K562 (cell line): Measurements from ENCODE around the gene UBE2C. TPM values are rescaled to one million over a fixed set of nuclear protein-coding genes. Genes with fewer than 3 reads are reported as not detected.

Experiments
- ATAC-seq: fragments of 200-7000 bp; cut with Tn5 transposase; 3 replicates; pipeline ENCODE4 v1.9.1; 2020; ENCODE audit warnings: moderate library complexity
- BruUV-seq: library from RNA; stranded (reverse); fragments of 400-500 nt; replicated peaks from 2 replicates; lab custom pipeline; 2021; lab: Mats Ljungman, UMichigan
- CTCF ChIA-PET: fragments of 300-600 bp; formaldehyde crosslinking; extraction: SDS; loops from one replicate; lab custom pipeline; 2021; ENCODE audit warnings: low intra/inter-chr PET ratio; lab: Yijun Ruan, JAX
- POLR2A ChIA-PET: fragments of 300-600, 350-650 bp; sonication (Branson Sonifier 250); formaldehyde crosslinking; extraction: SDS; loops from one replicate; lab custom pipeline; 2021; ENCODE audit warnings: antibody characterized with exemption, inconsistent platforms; lab: Yijun Ruan, JAX
- DNase-seq, 4 experiments: peaks; one replicate each; pipeline versions ENCODE4 v3.0.0 to v3.0.0-alpha.2; 2011 to 2018; ENCODE audit warnings: low spot score in 3 of 4, mixed read lengths in 3 of 4; ENCODE audit errors: extremely low read depth in 1 of 4
- FAIRE-seq: peaks from 2 replicates; lab custom pipeline; 2011; peaks lifted over from hg19 to GRCh38; lab: Jason Lieb, UNC
- H2AFZ ChIP-seq: 2 replicates; pipeline ENCODE4 v1.6.0; 2011; ENCODE audit warnings: low read depth, low read length, control low read depth, inconsistent platforms
- H3K27ac ChIP-seq: fragments of 200-600 bp; 3 replicates; pipeline ENCODE4 v1.8.0; 2011; ENCODE audit warnings: low read depth, mild to moderate bottlenecking, control low read depth, inconsistent platforms, low read length, moderate library complexity, mixed read lengths; ENCODE audit errors: extremely low read depth
- H3K27me3 ChIP-seq, 2 experiments: fragments of 300-600 bp in 1 of 2; 2 replicates in 1 of 2; 3 replicates in 1 of 2; pipeline versions ENCODE4 v1.6.0 to v1.8.0; 2011; ENCODE audit warnings: inconsistent platforms in 2 of 2, low read length in 2 of 2, mild to moderate bottlenecking in 1 of 2, mixed read lengths in 1 of 2, moderate library complexity in 1 of 2; ENCODE audit not compliant: control insufficient read depth in 2 of 2, insufficient read depth in 2 of 2
- H3K36me3 ChIP-seq: fragments of 300-600 bp; 3 replicates; pipeline ENCODE4 v1.8.0; 2011; ENCODE audit warnings: mild to moderate bottlenecking, low read length, inconsistent platforms; ENCODE audit not compliant: control insufficient read depth, insufficient read depth
- H3K4me1 ChIP-seq, 2 experiments: fragments of 200-600 bp in 1 of 2; replicated peaks in 1 of 2; 2 replicates in 1 of 2; 3 replicates in 1 of 2; pipeline versions ENCODE4 v1.5.1 to v1.8.0; 2011; ENCODE audit warnings: inconsistent platforms in 2 of 2, low read length in 2 of 2, mild to moderate bottlenecking in 1 of 2, mixed read lengths in 1 of 2, moderate library complexity in 1 of 2; ENCODE audit not compliant: control insufficient read depth in 2 of 2, insufficient read depth in 2 of 2
- H3K4me2 ChIP-seq: 2 replicates; pipeline ENCODE4 v1.6.1; 2011; ENCODE audit warnings: low read length, control low read depth, inconsistent platforms, mixed read lengths; ENCODE audit not compliant: insufficient read depth
- H3K4me3 ChIP-seq: fragments of 200-600 bp; sonication (generic), shearing (Covaris generic); 2 replicates; pipeline ENCODE4 v1.5.1; 2016; ENCODE audit warnings: control low read depth, inconsistent platforms
- H3K79me2 ChIP-seq: fragments of 200-600 bp; 3 replicates; pipeline ENCODE4 v1.8.0; 2011; ENCODE audit warnings: low read length, inconsistent platforms; ENCODE audit not compliant: control insufficient read depth, insufficient read depth
- H3K9ac ChIP-seq, 2 experiments: 2 replicates each; pipeline versions ENCODE4 v1.6.0 to v1.6.1; 2011; ENCODE audit warnings: low read depth in 2 of 2, low read length in 2 of 2, control low read depth in 1 of 2, inconsistent platforms in 1 of 2, mild to moderate bottlenecking in 1 of 2, mixed read lengths in 1 of 2; ENCODE audit not compliant: insufficient read depth in 1 of 2
- H3K9me1 ChIP-seq: one replicate; pipeline ENCODE4 v1.6.0; 2011; ENCODE audit warnings: inconsistent platforms, mild to moderate bottlenecking, low read length, moderate library complexity; ENCODE audit not compliant: control insufficient read depth, insufficient read depth
- H3K9me3 ChIP-seq: replicated peaks from 2 replicates; pipeline ENCODE4 v1.5.1; 2011; ENCODE audit warnings: low read depth, low read length, inconsistent platforms; ENCODE audit not compliant: control insufficient read depth, insufficient read depth
- H4K20me1 ChIP-seq: replicated peaks from 2 replicates; pipeline ENCODE4 v1.6.1; 2011; ENCODE audit warnings: low read length, inconsistent platforms, mixed read lengths; ENCODE audit not compliant: control insufficient read depth, insufficient read depth
- CCNT2 ChIP-seq: IDR thresholded peaks from 2 replicates; pipeline ENCODE4 v1.6.1; 2011; ENCODE audit warnings: borderline replicate concordance, low read depth, mild to moderate bottlenecking, moderate library complexity, mixed read lengths, low read length; ENCODE audit not compliant: insufficient read length; ENCODE audit errors: extremely low read depth
- KDM1A ChIP-seq, 2 experiments: fragments of 450-650 bp; IDR thresholded peaks; 2 replicates each; pipeline ENCODE4 v1.6.1; 2016; ENCODE audit warnings: mild to moderate bottlenecking in 2 of 2
- KLF16 ChIP-seq: IDR thresholded peaks from 2 replicates; pipeline ENCODE4 v1.6.1; 2016; ENCODE audit warnings: antibody characterized with exemption
- L3MBTL2 ChIP-seq: fragments of 450-650 bp; IDR thresholded peaks from 2 replicates; pipeline ENCODE4 v1.6.1; 2016; ENCODE audit warnings: mild to moderate bottlenecking, moderate library complexity
- MYNN ChIP-seq, 2 experiments: sonication (generic); formaldehyde crosslinking in 1 of 2; IDR thresholded peaks; 2 replicates each; pipeline versions ENCODE4 v1.5.0 to v1.6.1; 2016 to 2020; ENCODE audit warnings: antibody characterized with exemption in 1 of 2, missing genetic modification reagents in 1 of 2
- NFE2L1 ChIP-seq: fragments of 450-650 bp; IDR thresholded peaks from 2 replicates; pipeline ENCODE4 v1.6.1; 2016; ENCODE audit warnings: missing genetic modification characterization, low read depth, mild to moderate bottlenecking, missing compliant biosample characterization, moderate library complexity, borderline replicate concordance
- NR2C1 ChIP-seq, 2 experiments: fragments of 450-650 bp; IDR thresholded peaks; 2 replicates each; pipeline ENCODE4 v1.6.1; 2017; ENCODE audit warnings: mild to moderate bottlenecking in 2 of 2, antibody characterized with exemption in 1 of 2, inconsistent platforms in 1 of 2, missing compliant biosample characterization in 1 of 2, missing genetic modification characterization in 1 of 2
- NR4A1 ChIP-seq, 2 experiments: fragments of 250-450 bp in 1 of 2; fragments of 450-650 bp in 1 of 2; sonication (Bioruptor Pico) in 1 of 2; IDR thresholded peaks; 2 replicates each; pipeline versions ENCODE4 v1.4.0 to v1.6.1; 2016 to 2020; ENCODE audit warnings: mild to moderate bottlenecking in 2 of 2, missing compliant biosample characterization in 1 of 2, missing genetic modification characterization in 1 of 2, moderate library complexity in 1 of 2
- RUNX1 ChIP-seq: sonication (generic); IDR thresholded peaks from 2 replicates; pipeline ENCODE4 v1.6.1; 2016; ENCODE audit warnings: antibody characterized with exemption, low read depth
- ZBTB17 ChIP-seq: fragments of 450-650 bp; formaldehyde crosslinking; IDR thresholded peaks from 2 replicates; pipeline ENCODE4 v1.4.0; 2020; ENCODE audit warnings: mild to moderate bottlenecking
- ZNF12 ChIP-seq: sonication (generic); formaldehyde crosslinking; IDR thresholded peaks from 2 replicates; pipeline ENCODE4 v1.4.0; 2020; ENCODE audit warnings: mild to moderate bottlenecking, missing genetic modification reagents
- ZNF121 ChIP-seq: sonication (generic); formaldehyde crosslinking; conservative IDR thresholded peaks from 2 replicates; pipeline ENCODE4 v1.8.0; 2022; ENCODE audit warnings: missing genetic modification reagents
- ZNF696 ChIP-seq: fragments of 250-450 bp; sonication (Bioruptor Pico); conservative IDR thresholded peaks from 2 replicates; pipeline ENCODE4 v1.4.0; 2020; ENCODE audit warnings: mild to moderate bottlenecking, moderate library complexity
- WGBS: fragments of 100-300 bp; shearing (Covaris generic); methylation state at CpG from one replicate; pipeline ENCODE4 v1.1.6; 2016; ENCODE audit warnings: low coverage, mixed read lengths; ENCODE audit not compliant: insufficient coverage; ENCODE audit errors: missing lambda C conversion rate; 5-methylcytosine and 5-hydroxymethylcytosine counted together
- in situ Hi-C: fragments of 300-500 bp; cut with MboI; formaldehyde crosslinking; loops from 4 replicates; pipeline ENCODE4 v1.15.0; 2018; ENCODE audit warnings: inconsistent platforms, mixed read lengths
- intact Hi-C: fragments of 100-400 bp; cut with micrococcal nuclease; formaldehyde crosslinking; loops from 2 replicates; pipeline ENCODE4 v1.14.2; 2022
- polyA plus RNA-seq, 8 experiments: library from polyadenylated mRNA; depleted of rRNA in 4 of 8; stranded (reverse) in 5 of 8; unstranded in 3 of 8; fragments of >200 nt; fragmentation: Nextera tagmentation in 2 of 8; fragmentation: Illumina TruSeq in 1 of 8; extraction: Ambion mirVana in 2 of 8; extraction: Trizol in 1 of 8; gene quantifications; 2 replicates each; pipeline versions ENCODE4 v1.2.1 to v1.2.3, GENCODE V29; 2011 to 2014; ENCODE audit warnings: inconsistent platforms in 1 of 8, missing spikeins in 1 of 8
- total RNA-seq, 7 experiments: library from RNA; depleted of rRNA in 6 of 7; stranded (reverse); fragments of >200 nt in 6 of 7; fragmentation: Illumina TruSeq in 2 of 7; extraction: Trizol in 2 of 7; gene quantifications; 2 replicates each; pipeline versions ENCODE4 v1.2.1 to v1.2.3, GENCODE V29; 2011 to 2021; ENCODE audit warnings: low replicate concordance in 1 of 7
- TF ChIP-seq, protein P1 (sequence below): fragments of 250-450 bp; sonication (Bioruptor Pico); IDR thresholded peaks from 2 replicates; pipeline ENCODE4 v1.8.0; 2021; ENCODE audit warnings: mild to moderate bottlenecking, moderate library complexity
- TF ChIP-seq, protein P2 (sequence below), 2 experiments: fragments of 450-650 bp; conservative IDR thresholded peaks; 2 replicates each; pipeline ENCODE4 v1.6.1; 2017; ENCODE audit warnings: mild to moderate bottlenecking in 2 of 2, moderate library complexity in 2 of 2
- TF ChIP-seq, protein P3 (sequence below): fragments of 450-650 bp; conservative IDR thresholded peaks from 2 replicates; pipeline ENCODE4 v1.6.1; 2016; ENCODE audit warnings: missing genetic modification characterization, low read depth, mild to moderate bottlenecking, missing compliant biosample characterization, moderate library complexity

The UBE2C gene
- total and polyA plus RNA-seq, 9 of the 15 experiments (the other 6 are each of a cell fraction or from before 2014, with no cell fraction given) = 0.51 to 1.6 (median 0.69) TPM

DNA sequence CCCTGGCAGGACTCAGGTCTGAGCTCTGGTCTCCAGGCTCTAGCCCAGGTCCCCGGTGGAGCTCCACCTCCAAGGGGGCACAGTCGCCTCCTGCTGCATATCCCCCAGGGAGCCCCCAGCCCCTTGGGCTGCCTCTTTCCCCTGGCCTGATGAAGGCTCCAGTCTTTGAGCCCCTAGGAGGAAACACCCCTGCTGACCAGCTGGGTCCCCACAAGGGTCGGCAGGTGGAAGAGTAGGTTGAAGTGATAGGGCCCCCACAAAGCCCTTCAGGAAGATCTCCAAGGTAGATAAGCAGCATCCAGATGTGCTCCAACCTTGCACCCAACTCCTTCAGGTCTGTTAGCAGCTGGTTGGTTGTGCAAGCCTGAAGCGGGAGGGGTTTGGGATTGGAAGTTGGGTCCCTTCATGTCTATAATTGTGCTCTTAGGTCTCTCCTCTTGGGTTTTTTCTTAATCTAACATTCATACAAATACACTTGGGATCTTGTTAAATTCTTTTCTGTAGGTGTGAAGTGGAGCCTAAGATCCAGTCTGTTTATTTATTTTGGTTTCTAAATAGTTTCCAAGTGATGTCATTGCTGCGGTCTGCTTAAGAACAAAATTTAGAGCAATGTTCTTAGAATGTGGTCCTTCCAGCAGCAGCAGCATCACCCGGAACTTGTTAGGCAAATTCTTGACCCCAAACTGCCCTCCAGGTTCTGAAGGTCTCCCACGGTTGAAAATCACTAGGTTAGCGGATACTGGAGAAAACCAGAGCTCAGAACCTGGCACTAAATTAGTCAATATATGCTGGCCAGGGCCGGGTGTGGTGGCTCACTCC, 5.1 kb downstream of the UBE2C start (continued):
- TF ChIP-seq NR4A1 (CRISPR knock-in tag; IDR thresholded peaks at IDR 0.05) = no peak
- no peak for TF ChIP-seq NR4A1 (tag; IDR thresholded peaks at IDR 0.05)
- TF ChIP-seq ZNF12 = no peak
- TF ChIP-seq ZNF696 (CRISPR knock-in tag) = no peak
- TF ChIP-seq NR2C1 (IDR thresholded peaks at IDR 0.05) = peak; percentile 37; the same call in 1 of the 2 replicates
- no peak for TF ChIP-seq NR2C1 (tag; IDR thresholded peaks at IDR 0.05)
- no peak for TF ChIP-seq ZNF121 (CRISPR knock-in tag)
- TF ChIP-seq RUNX1 = no peak
- no peak for TF ChIP-seq CCNT2
- TF ChIP-seq, all 486 proteins: peak for 5

DNA sequence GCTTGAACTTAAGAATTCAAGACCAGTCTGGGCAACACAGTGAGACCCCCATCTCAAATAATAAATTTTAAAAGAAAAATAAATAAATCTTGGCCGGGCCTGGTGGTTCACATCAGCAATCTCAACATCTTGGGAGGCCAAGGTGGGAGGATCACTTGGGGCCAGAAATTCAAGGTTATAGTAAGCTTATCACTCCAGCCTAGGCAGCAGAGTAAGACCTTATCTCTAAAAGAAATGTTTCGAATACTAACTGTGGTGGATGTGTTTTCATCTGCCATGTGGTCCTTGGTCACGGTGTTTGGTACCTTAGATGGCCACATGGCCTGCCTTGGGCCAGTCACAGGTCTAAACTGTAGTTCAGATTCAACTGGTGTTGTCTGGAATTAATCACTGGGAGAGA, 5.8 kb downstream of the UBE2C start:
- Histone ChIP-seq H3K9me1 (no peaks in the 10 kb centered on the region), H3K36me3 (no peaks in the 10 kb centered on the region), H3K9ac (no peak overlapping the region), H3K27ac (no peak overlapping the region), H3K27me3 (no peaks in the 10 kb centered on the region), H2AFZ (no peak overlapping the region), H3K9me3 (no peaks in the 10 kb centered on the region), H3K4me1 (peaks cover 0 to 19% of the 10 kb centered on the region in 2 experiments; a peak in 2 of 5 replicates), H3K79me2 (no peaks in the 10 kb centered on the region), H3K4me2 (no peak overlapping the region), H3K4me3 (no peak overlapping the region), H4K20me1 (no peaks in the 10 kb centered on the region)
- DNase-seq = peak in 2 of 4 experiments; percentile 40 to 48
- ChIA-PET POLR2A (interaction anchor here (1.2 kb wide), 1 partner anchor 19 kb away, joined by 3 read pairs; no protein-coding TSS in a partner anchor), CTCF (no interaction called here)
- no TSS peak for BruUV-seq
- in situ Hi-C loops (no loop called here), intact Hi-C loops (no loop called here)
- WGBS = 4% methylated on average over 3 of the region's 3 CpGs
- ATAC-seq = peak; percentile 21; the same call in 1 of the 3 replicates
- no peak for FAIRE-seq
- TF ChIP-seq L3MBTL2 = no peak
- peak; percentile 44 to 72; a peak in 3 of 4 replicates for TF ChIP-seq KDM1A (IDR thresholded peaks at IDR 0.05)
- TF ChIP-seq MYNN (IDR thresholded peaks at IDR 0.05) = no peak
- TF ChIP-seq MYNN (CRISPR knock-in tag; IDR thresholded peaks at IDR 0.05) = no peak
- TF ChIP-seq, protein P1, sequence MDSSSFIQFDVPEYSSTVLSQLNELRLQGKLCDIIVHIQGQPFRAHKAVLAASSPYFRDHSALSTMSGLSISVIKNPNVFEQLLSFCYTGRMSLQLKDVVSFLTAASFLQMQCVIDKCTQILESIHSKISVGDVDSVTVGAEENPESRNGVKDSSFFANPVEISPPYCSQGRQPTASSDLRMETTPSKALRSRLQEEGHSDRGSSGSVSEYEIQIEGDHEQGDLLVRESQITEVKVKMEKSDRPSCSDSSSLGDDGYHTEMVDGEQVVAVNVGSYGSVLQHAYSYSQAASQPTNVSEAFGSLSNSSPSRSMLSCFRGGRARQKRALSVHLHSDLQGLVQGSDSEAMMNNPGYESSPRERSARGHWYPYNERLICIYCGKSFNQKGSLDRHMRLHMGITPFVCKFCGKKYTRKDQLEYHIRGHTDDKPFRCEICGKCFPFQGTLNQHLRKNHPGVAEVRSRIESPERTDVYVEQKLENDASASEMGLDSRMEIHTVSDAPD (CRISPR knock-in tag) = no peak
- TF ChIP-seq, protein P2, sequence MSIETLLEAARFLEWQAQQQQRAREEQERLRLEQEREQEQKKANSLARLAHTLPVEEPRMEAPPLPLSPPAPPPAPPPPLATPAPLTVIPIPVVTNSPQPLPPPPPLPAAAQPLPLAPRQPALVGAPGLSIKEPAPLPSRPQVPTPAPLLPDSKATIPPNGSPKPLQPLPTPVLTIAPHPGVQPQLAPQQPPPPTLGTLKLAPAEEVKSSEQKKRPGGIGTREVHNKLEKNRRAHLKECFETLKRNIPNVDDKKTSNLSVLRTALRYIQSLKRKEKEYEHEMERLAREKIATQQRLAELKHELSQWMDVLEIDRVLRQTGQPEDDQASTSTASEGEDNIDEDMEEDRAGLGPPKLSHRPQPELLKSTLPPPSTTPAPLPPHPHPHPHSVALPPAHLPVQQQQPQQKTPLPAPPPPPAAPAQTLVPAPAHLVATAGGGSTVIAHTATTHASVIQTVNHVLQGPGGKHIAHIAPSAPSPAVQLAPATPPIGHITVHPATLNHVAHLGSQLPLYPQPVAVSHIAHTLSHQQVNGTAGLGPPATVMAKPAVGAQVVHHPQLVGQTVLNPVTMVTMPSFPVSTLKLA (conservative IDR thresholded peaks at IDR 0.05) = peak in 1 of 2 experiments; percentile 60; a peak in 3 of 4 replicates
- no peak for TF ChIP-seq NFE2L1
- 0 out of 2 replicates have a peak, but pooled peaks have one; percentile 9 for TF ChIP-seq KLF16
- no peak for TF ChIP-seq ZBTB17 (CRISPR knock-in tag)
- TF ChIP-seq, protein P3, sequence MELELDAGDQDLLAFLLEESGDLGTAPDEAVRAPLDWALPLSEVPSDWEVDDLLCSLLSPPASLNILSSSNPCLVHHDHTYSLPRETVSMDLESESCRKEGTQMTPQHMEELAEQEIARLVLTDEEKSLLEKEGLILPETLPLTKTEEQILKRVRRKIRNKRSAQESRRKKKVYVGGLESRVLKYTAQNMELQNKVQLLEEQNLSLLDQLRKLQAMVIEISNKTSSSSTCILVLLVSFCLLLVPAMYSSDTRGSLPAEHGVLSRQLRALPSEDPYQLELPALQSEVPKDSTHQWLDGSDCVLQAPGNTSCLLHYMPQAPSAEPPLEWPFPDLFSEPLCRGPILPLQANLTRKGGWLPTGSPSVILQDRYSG (tag) = no peak
